Caco-2 (cell line): ENCODE measurements around the gene ATP5F1B. TPM values are rescaled to one million over a fixed set of nuclear protein-coding genes. Genes with fewer than 3 reads are reported as not detected.

Source experiments
- BruUV-seq: library from RNA; stranded (reverse); fragments of 400-500 nt; replicated peaks from 2 replicates; lab custom pipeline; 2021; lab: Mats Ljungman, UMichigan
- CTCF ChIA-PET: fragments of 300-600 bp; sonication (Branson Sonifier 250); formaldehyde crosslinking; loops from one replicate; lab custom pipeline; 2022; ENCODE audit warnings: antibody characterized with exemption; lab: Charles Lee
- POLR2A ChIA-PET: fragments of 300-600 bp; sonication (Branson Sonifier 250); formaldehyde crosslinking; loops from one replicate; lab custom pipeline; 2022; ENCODE audit warnings: antibody characterized with exemption; lab: Charles Lee
- DNase-seq, 2 experiments: peaks; one replicate each; pipeline versions ENCODE4 v3.0.0 to v3.0.0-alpha.2; 2020 to 2022
- H3K27me3 ChIP-seq: replicated peaks from 2 replicates; pipeline ENCODE4 v1.6.0; 2011; ENCODE audit warnings: low read length; ENCODE audit not compliant: control insufficient read depth, insufficient read depth
- H3K36me3 ChIP-seq: 2 replicates; pipeline ENCODE4 v1.5.1; 2011; ENCODE audit warnings: low read length; ENCODE audit not compliant: control insufficient read depth, insufficient read depth
- H3K4me1 ChIP-seq: fragments of 250-450 bp; sonication (Bioruptor Pico); 2 replicates; pipeline ENCODE4 v1.5.1; 2020; ENCODE audit warnings: mild to moderate bottlenecking
- H3K4me3 ChIP-seq: 2 replicates; pipeline ENCODE4 v1.5.1; 2011; ENCODE audit warnings: low read depth, mild to moderate bottlenecking, control low read depth, low read length
- H3K9me3 ChIP-seq: fragments of 250-450 bp; sonication (Bioruptor Pico); 2 replicates; pipeline ENCODE4 v1.5.1; 2020; ENCODE audit warnings: mild to moderate bottlenecking, moderate library complexity
- H3K27ac Mint-ChIP-seq: one replicate; pipeline ENCODE4 v1.8.0; 2022; ENCODE audit warnings: mixed read lengths; ENCODE audit not compliant: unreplicated experiment
- H3K27me3 Mint-ChIP-seq: one replicate; pipeline ENCODE4 v1.8.0; 2022; ENCODE audit warnings: mixed read lengths; ENCODE audit not compliant: insufficient read depth, unreplicated experiment
- H3K36me3 Mint-ChIP-seq: one replicate; pipeline ENCODE4 v1.8.0; 2022; ENCODE audit warnings: mild to moderate bottlenecking, mixed read lengths; ENCODE audit not compliant: insufficient read depth, unreplicated experiment
- H3K4me1 Mint-ChIP-seq: one replicate; pipeline ENCODE4 v1.8.0; 2022; ENCODE audit warnings: low read depth, mixed read lengths; ENCODE audit not compliant: unreplicated experiment
- H3K4me3 Mint-ChIP-seq: one replicate; pipeline ENCODE4 v1.8.0; 2022; ENCODE audit warnings: mild to moderate bottlenecking, moderate library complexity, mixed read lengths; ENCODE audit not compliant: unreplicated experiment
- H3K9me3 Mint-ChIP-seq: one replicate; pipeline ENCODE4 v1.8.0; 2022; ENCODE audit warnings: mixed read lengths; ENCODE audit not compliant: unreplicated experiment
- CTCF ChIP-seq, 2 experiments: fragments of 200-600 bp in 1 of 2; IDR thresholded peaks; 1 replicate in 1 of 2; 2 replicates in 1 of 2; pipeline versions ENCODE4 v1.5.1 to v1.8.0; 2011 to 2022; ENCODE audit warnings: antibody characterized with exemption in 1 of 2, control low read depth in 1 of 2, inconsistent platforms in 1 of 2, low read depth in 1 of 2, low read length in 1 of 2, mild to moderate bottlenecking in 1 of 2, moderate library complexity in 1 of 2; ENCODE audit not compliant: insufficient read depth in 1 of 2, severe bottlenecking in 1 of 2, unreplicated experiment in 1 of 2
- intact Hi-C: fragments of 100-400 bp; cut with micrococcal nuclease; formaldehyde crosslinking; loops from one replicate; pipeline ENCODE4 v1.10.0; 2022; ENCODE audit not compliant: unreplicated experiment
- total RNA-seq: library from RNA; stranded (reverse); gene quantifications from 2 replicates; pipeline ENCODE4 v1.2.3, GENCODE V29; 2022

The ATP5F1B gene
- total RNA-seq, 1 experiment from 2014 or later, result 740 TPM

GRCh38 chr12:56645201-56645716 is 525 bp downstream of the ATP5F1B start:
- H3K36me3 ChIP-seq, result peaks cover 5% of the 10 kb centered on the region
- no peaks in the 10 kb centered on the region for H3K27me3 ChIP-seq
- peak overlapping the region; percentile 89 for H3K4me3 Mint-ChIP-seq
- peaks cover 7% of the 10 kb centered on the region for H3K4me1 ChIP-seq
- intact Hi-C loops, result no loop called here
- no peak for TF ChIP-seq CTCF (IDR thresholded peaks at IDR 0.05; ENCODE audit: insufficient read depth in 1 of 2, low read depth in 1 of 2, low read length in 1 of 2, severe bottlenecking in 1 of 2, unreplicated experiment in 1 of 2)
- H3K9me3 Mint-ChIP-seq, result no peaks in the 10 kb centered on the region
- H3K27me3 Mint-ChIP-seq, result no peaks in the 10 kb centered on the region
- peak overlapping the region; percentile 81 for H3K4me3 ChIP-seq
- TSS peak; percentile 63 for BruUV-seq
- peaks cover 7% of the 10 kb centered on the region for H3K4me1 Mint-ChIP-seq
- POLR2A ChIA-PET, result interaction anchor here (0.6 to 1.5 kb wide), 5 partner anchors 8 to 527 kb away, joined by 3 to 18 read pairs (median 5); partner anchors contain the start of genes NACA, PTGES3 and ZC3H10
- H3K36me3 Mint-ChIP-seq, result peaks cover 60% of the 10 kb centered on the region
- CTCF ChIA-PET, result interaction anchor here (1.3 kb wide), 1 partner anchor 9 kb away, joined by 11 read pairs; no protein-coding TSS in a partner anchor
- no peaks in the 10 kb centered on the region for H3K9me3 ChIP-seq
- peak overlapping the region; percentile 98 for H3K27ac Mint-ChIP-seq
- DNase-seq, result no peak

GRCh38 chr12:56644654-56645053 is 1.1 kb downstream of the ATP5F1B start:
- H3K4me1 Mint-ChIP-seq, result peaks cover 7% of the 10 kb centered on the region
- H3K9me3 Mint-ChIP-seq, result no peaks in the 10 kb centered on the region
- H3K27me3 Mint-ChIP-seq, result no peaks in the 10 kb centered on the region
- no peak for TF ChIP-seq CTCF (IDR thresholded peaks at IDR 0.05; ENCODE audit: insufficient read depth in 1 of 2, low read depth in 1 of 2, low read length in 1 of 2, severe bottlenecking in 1 of 2, unreplicated experiment in 1 of 2)
- no peaks in the 10 kb centered on the region for H3K27me3 ChIP-seq
- H3K36me3 Mint-ChIP-seq, result peaks cover 66% of the 10 kb centered on the region
- POLR2A ChIA-PET, result no interaction called here
- H3K4me3 Mint-ChIP-seq, result peak overlapping the region; percentile 89
- BruUV-seq, result no TSS peak
- H3K36me3 ChIP-seq, result peaks cover 5% of the 10 kb centered on the region
- H3K9me3 ChIP-seq, result no peaks in the 10 kb centered on the region
- DNase-seq, result no peak
- CTCF ChIA-PET, result no interaction called here
- H3K4me3 ChIP-seq, result peak overlapping the region; percentile 81
- intact Hi-C loops, result no loop called here
- H3K27ac Mint-ChIP-seq, result peak overlapping the region; percentile 98
- H3K4me1 ChIP-seq, result peaks cover 7% of the 10 kb centered on the region

- ChIA-PET CTCF (no interaction called here), POLR2A (no interaction called here)
- intact Hi-C loops, result no loop called here
- no peaks in the 10 kb centered on the region for H3K27me3 ChIP-seq
- TF ChIP-seq CTCF (IDR thresholded peaks at IDR 0.05; ENCODE audit: insufficient read depth in 1 of 2, low read depth in 1 of 2, low read length in 1 of 2, severe bottlenecking in 1 of 2, unreplicated experiment in 1 of 2), result no peak
- H3K4me1 ChIP-seq, result peaks cover 10% of the 10 kb centered on the region
- Mint-ChIP-seq H3K27me3 (no peaks in the 10 kb centered on the region), H3K4me3 (no peak overlapping the region), H3K27ac (no peak overlapping the region), H3K4me1 (peaks cover 4% of the 10 kb centered on the region), H3K36me3 (peaks cover 99% of the 10 kb centered on the region), H3K9me3 (no peaks in the 10 kb centered on the region)
- no peak overlapping the region for H3K4me3 ChIP-seq
- H3K36me3 ChIP-seq, result peaks cover 5% of the 10 kb centered on the region
- no peak for DNase-seq
- no TSS peak for BruUV-seq
- H3K9me3 ChIP-seq, result no peaks in the 10 kb centered on the region
Observed at GRCh38 chr12:56641219-56641618, 4.6 kb downstream of the ATP5F1B start.
